OCI-M2 (cell line): ENCODE measurements around the gene KCNQ4.

ENCODE experiments used
- DNase-seq: peaks from one replicate; lab custom pipeline; 2025; ENCODE audit not compliant: unreplicated experiment; lab: John Stamatoyannopoulos, UW

The KCNQ4 gene

GRCh38 chr1:40857737-40858136 lies 74.2 kb downstream of the KCNQ4 start:
- no peak for DNase-seq

- no peak for DNase-seq
Observed at GRCh38 chr1:40858856-40859416, 75.3 kb downstream of the KCNQ4 start.

DNA sequence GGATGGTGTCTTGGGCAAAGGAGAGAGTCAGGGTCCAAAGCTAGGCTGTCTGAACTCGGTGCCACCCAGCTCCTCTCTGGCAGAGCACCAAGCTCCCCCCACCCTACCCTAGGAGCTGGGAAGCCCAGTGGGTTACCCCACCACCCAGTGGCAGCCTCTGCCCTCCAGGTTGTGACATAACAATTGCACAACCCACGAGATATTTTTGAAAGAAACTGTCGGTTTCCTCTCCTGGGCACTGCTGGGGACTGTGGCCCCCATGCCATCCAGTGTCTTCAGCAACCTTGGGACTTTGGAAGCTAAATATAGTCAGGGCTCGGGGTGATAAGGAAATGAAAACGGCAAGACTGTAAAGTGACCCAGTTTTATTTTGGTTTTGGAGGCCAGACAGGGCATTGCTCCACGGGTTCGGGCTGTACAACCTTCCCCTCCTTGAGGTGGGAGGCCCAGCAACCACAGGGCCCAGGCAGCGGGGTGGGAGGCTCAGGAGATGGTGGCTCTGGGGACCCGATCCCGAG lies 77.2 kb downstream of the KCNQ4 start:
- no peak for DNase-seq

GRCh38 chr1:40861224-40862003 lies 77.8 kb downstream of the KCNQ4 start:
- no peak for DNase-seq

- peak; percentile 55 for DNase-seq
Observed at GRCh38 chr1:40862008-40862863, 78.6 kb downstream of the KCNQ4 start, which contains the start of gene CITED4. Gene CITED4 (minus strand): TSS chr1:40862363. CDS start chr1:40862127, 236 bp downstream.

- DNase-seq = no peak
Observed at GRCh38 chr1:40868051-40868723, 84.6 kb downstream of the KCNQ4 start.

DNA sequence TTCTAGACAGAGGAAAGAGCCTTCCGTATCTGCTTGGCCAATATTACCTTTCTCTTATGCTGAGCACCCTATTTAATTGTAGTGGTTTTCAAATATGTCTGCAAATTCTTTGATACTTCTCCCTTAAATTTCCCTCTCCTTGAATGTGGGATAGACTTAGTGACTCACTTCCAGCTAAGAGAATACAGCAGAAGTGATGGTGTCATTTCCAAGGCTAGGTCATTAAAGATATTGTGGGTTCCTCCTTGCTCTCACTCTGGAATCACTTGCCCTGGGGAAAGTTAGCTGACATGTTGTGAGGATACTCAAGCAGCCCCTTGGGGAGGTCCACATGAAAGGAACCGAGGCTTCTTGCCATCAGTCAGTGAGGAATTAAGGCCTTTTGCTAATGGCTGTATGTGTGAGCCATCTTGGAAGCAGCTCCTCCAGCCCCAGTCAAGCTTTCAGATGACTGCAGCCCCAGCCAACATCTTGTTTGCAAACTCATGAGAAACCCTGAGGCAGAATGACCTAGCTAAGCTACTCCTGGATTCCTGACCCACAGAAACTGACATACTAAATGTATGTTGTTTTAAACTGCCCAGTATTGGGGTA lies 86.6 kb downstream of the KCNQ4 start:
- no peak for DNase-seq

DNA sequence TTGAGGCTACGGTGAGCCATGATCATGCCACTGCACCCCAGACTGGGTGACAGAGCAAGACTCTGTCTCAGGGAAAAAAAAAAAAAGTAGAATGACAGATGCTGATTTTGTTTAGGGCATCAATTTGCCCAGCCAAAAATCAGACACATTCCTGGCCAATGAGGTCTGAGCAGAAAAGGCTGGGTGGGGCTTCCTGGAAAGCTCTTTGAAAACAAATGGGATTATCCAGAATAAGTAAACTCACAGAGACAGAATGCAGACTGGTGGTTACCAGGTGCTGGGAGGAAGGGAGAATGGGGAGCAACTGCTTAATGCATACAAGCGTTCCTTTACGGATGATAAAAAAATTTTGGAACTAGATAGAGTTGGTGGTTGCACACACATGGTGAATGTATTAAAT lies 88.7 kb downstream of the KCNQ4 start:
- DNase-seq = no peak

- no peak for DNase-seq
Observed at GRCh38 chr1:40873863-40874472, 90.4 kb downstream of the KCNQ4 start.

- no peak for DNase-seq
Observed at GRCh38 chr1:40876436-40876761, 92.8 kb downstream of the KCNQ4 start.

- DNase-seq = no peak
Observed at GRCh38 chr1:40876891-40877290, 93.3 kb downstream of the KCNQ4 start.

DNA sequence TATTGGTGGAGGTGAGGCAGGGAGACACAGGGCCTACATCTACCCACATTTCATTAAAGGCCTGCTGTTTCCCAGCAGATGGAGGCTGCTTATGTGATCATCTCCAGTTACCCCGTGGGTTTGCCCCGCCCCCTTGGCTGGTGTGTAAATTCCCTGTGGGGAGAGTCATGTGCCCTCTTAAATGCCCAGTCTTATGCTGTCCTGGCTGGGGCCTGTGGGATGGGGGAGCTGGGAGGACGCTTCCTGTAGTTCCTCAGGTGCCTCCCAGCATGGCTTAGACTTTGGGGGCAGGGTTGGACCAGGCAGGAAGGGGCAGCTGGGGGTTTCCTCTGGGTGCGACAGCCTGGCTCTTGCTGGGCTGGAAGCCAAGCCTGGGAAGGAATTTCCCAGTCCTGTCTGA lies 94.1 kb downstream of the KCNQ4 start:
- no peak for DNase-seq

- DNase-seq = no peak
Observed at GRCh38 chr1:40878906-40879305, 95.3 kb downstream of the KCNQ4 start.

- DNase-seq = no peak
Observed at GRCh38 chr1:40879482-40880175, 96.0 kb downstream of the KCNQ4 start.

- no peak for DNase-seq
Observed at GRCh38 chr1:40880813-40881549, 97.4 kb downstream of the KCNQ4 start.

- no peak for DNase-seq
Observed at GRCh38 chr1:40884055-40884795, 100.6 kb downstream of the KCNQ4 start.

DNA sequence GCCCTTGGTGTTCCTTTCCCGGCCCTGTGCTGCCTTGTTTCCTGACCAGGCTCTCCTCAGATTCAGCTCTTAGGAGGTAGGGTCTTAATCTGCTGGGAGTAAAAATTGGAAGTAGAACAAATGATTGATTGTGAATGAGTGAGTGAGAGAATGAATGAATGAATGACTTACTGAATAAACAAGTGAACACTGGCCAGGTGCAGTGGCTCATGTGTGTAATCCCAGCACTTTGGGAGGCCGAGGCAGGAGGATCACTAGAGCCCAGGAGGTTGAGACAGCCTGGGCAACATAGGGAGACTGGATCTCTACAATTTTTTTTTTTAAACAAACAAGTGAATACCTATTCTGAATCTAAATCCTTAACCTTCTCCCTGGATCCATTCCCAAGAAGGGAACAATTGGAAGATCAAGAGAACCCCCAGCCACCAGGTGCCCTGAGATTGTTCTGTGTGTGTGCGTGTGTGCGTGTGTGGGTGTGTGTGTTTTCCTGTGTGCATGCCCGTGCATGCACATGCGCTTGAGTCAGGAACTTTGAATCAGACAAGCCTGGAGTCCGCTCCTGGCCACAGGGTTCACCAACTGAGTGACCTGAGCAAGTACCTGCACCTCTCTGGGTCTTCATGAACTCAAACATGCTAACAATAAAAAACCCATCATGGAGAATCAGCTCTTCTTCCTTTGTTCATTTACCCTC lies 102.9 kb downstream of the KCNQ4 start:
- DNase-seq = no peak

GRCh38 chr1:40887012-40887378 lies 103.4 kb downstream of the KCNQ4 start:
- no peak for DNase-seq
